ENCODE measurements around the gene GRM8.

Gene GRM8

GRCh38 chr7:126978865-126979264 is 273.9 kb downstream of the GRM8 start:
- no peak overlapping the region for H2BK15ac ChIP-seq (ENCODE audit: low read depth, poor library complexity, severe bottlenecking)
- H3K79me1 ChIP-seq (replicated peaks; ENCODE audit: low read length, poor library complexity, severe bottlenecking), result no peaks in the 10 kb centered on the region
- H3K4me3 ChIP-seq (ENCODE audit: insufficient read depth in 1 of 2, low read depth in 1 of 2, low read length in 2 of 2), result no peak overlapping the region
- no peaks in the 10 kb centered on the region for H3K27me3 ChIP-seq (ENCODE audit: control insufficient read depth in 1 of 2, insufficient read depth in 1 of 2, low read length in 2 of 2)
- H2BK5ac ChIP-seq (ENCODE audit: low read depth, low read length, poor library complexity, severe bottlenecking), result no peak overlapping the region
- H2BK12ac ChIP-seq (ENCODE audit: low read length in 2 of 2), result no peak overlapping the region
- H2BK120ac ChIP-seq (ENCODE audit: low read depth, low read length), result no peak overlapping the region
- no peaks in the 10 kb centered on the region for H3K36me3 ChIP-seq (ENCODE audit: control insufficient read depth in 1 of 2, insufficient read depth in 2 of 2, low read depth in 1 of 2, low read length in 2 of 2)
- no peak overlapping the region for H3K27ac ChIP-seq (ENCODE audit: low read length, poor library complexity, severe bottlenecking)
- no peaks in the 10 kb centered on the region for H3K4me1 ChIP-seq (ENCODE audit: control insufficient read depth, insufficient read depth, low read depth, low read length)
- H2AFZ ChIP-seq (ENCODE audit: low read depth, low read length), result no peak overlapping the region
- H4K8ac ChIP-seq (ENCODE audit: low read length), result no peak overlapping the region
- no peaks in the 10 kb centered on the region for H3K9me3 ChIP-seq (ENCODE audit: control insufficient read depth, low read length)
- DNase-seq, result no peak
- no peak overlapping the region for H3K4ac ChIP-seq (ENCODE audit: low read depth in 1 of 2, low read length in 2 of 2)
- H4K91ac ChIP-seq (ENCODE audit: low read length), result no peak overlapping the region
- H3K9ac ChIP-seq (ENCODE audit: low read length), result no peak overlapping the region
- no peak overlapping the region for H3K18ac ChIP-seq (ENCODE audit: low read depth in 1 of 2, low read length in 2 of 2)
- 60% methylated on average over 1 of the region's 3 CpGs for whole genome bisulfite sequencing
- H3K14ac ChIP-seq (ENCODE audit: low read length in 2 of 2), result no peak overlapping the region
- H3K4me2 ChIP-seq (ENCODE audit: low read length, poor library complexity, severe bottlenecking), result no peak overlapping the region
- no peak overlapping the region for H2AK5ac ChIP-seq (ENCODE audit: low read length, severe bottlenecking)
- no peak overlapping the region for H3K23ac ChIP-seq (ENCODE audit: low read length in 2 of 2)

GRCh38 chr7:126973066-126973465 is 279.7 kb downstream of the GRM8 start:
- Histone ChIP-seq H3K14ac (ENCODE audit: low read length in 2 of 2) (no peak overlapping the region), H2BK5ac (ENCODE audit: low read depth, low read length, poor library complexity, severe bottlenecking) (no peak overlapping the region), H3K9me3 (ENCODE audit: control insufficient read depth, low read length) (no peaks in the 10 kb centered on the region), H3K27ac (ENCODE audit: low read length, poor library complexity, severe bottlenecking) (no peak overlapping the region), H4K8ac (ENCODE audit: low read length) (no peak overlapping the region), H3K27me3 (ENCODE audit: control insufficient read depth in 1 of 2, insufficient read depth in 1 of 2, low read length in 2 of 2) (no peaks in the 10 kb centered on the region), H3K4ac (ENCODE audit: low read depth in 1 of 2, low read length in 2 of 2) (no peak overlapping the region), H2BK15ac (ENCODE audit: low read depth, poor library complexity, severe bottlenecking) (no peak overlapping the region), H2BK12ac (ENCODE audit: low read length in 2 of 2) (no peak overlapping the region), H2AFZ (ENCODE audit: low read depth, low read length) (no peak overlapping the region), H3K79me1 (replicated peaks; ENCODE audit: low read length, poor library complexity, severe bottlenecking) (no peaks in the 10 kb centered on the region), H3K4me1 (ENCODE audit: control insufficient read depth, insufficient read depth, low read depth, low read length) (no peaks in the 10 kb centered on the region), H3K36me3 (ENCODE audit: control insufficient read depth in 1 of 2, insufficient read depth in 2 of 2, low read depth in 1 of 2, low read length in 2 of 2) (no peaks in the 10 kb centered on the region), H3K9ac (ENCODE audit: low read length) (no peak overlapping the region), H3K23ac (ENCODE audit: low read length in 2 of 2) (no peak overlapping the region), H3K4me3 (ENCODE audit: insufficient read depth in 1 of 2, low read depth in 1 of 2, low read length in 2 of 2) (no peak overlapping the region), H4K91ac (ENCODE audit: low read length) (no peak overlapping the region), H3K4me2 (ENCODE audit: low read length, poor library complexity, severe bottlenecking) (no peak overlapping the region), H2BK120ac (ENCODE audit: low read depth, low read length) (no peak overlapping the region), H2AK5ac (ENCODE audit: low read length, severe bottlenecking) (no peak overlapping the region), H3K18ac (ENCODE audit: low read depth in 1 of 2, low read length in 2 of 2) (no peak overlapping the region)
- DNase-seq, result no peak

- no peaks in the 10 kb centered on the region for H3K36me3 ChIP-seq (ENCODE audit: control insufficient read depth in 1 of 2, insufficient read depth in 2 of 2, low read depth in 1 of 2, low read length in 2 of 2)
- no peak overlapping the region for H2AK5ac ChIP-seq (ENCODE audit: low read length, severe bottlenecking)
- WGBS, result no CpG with 5 or more reads among the region's 1 CpG
- no peak overlapping the region for H3K4ac ChIP-seq (ENCODE audit: low read depth in 1 of 2, low read length in 2 of 2)
- H2BK15ac ChIP-seq (ENCODE audit: low read depth, poor library complexity, severe bottlenecking), result no peak overlapping the region
- H3K9me3 ChIP-seq (ENCODE audit: control insufficient read depth, low read length), result no peaks in the 10 kb centered on the region
- no peak overlapping the region for H2BK12ac ChIP-seq (ENCODE audit: low read length in 2 of 2)
- DNase-seq, result no peak
- no peak overlapping the region for H3K4me3 ChIP-seq (ENCODE audit: insufficient read depth in 1 of 2, low read depth in 1 of 2, low read length in 2 of 2)
- no peak overlapping the region for H4K91ac ChIP-seq (ENCODE audit: low read length)
- H3K4me2 ChIP-seq (ENCODE audit: low read length, poor library complexity, severe bottlenecking), result no peak overlapping the region
- no peaks in the 10 kb centered on the region for H3K27me3 ChIP-seq (ENCODE audit: control insufficient read depth in 1 of 2, insufficient read depth in 1 of 2, low read length in 2 of 2)
- H4K8ac ChIP-seq (ENCODE audit: low read length), result no peak overlapping the region
- no peaks in the 10 kb centered on the region for H3K4me1 ChIP-seq (ENCODE audit: control insufficient read depth, insufficient read depth, low read depth, low read length)
- no peak overlapping the region for H2BK120ac ChIP-seq (ENCODE audit: low read depth, low read length)
- no peaks in the 10 kb centered on the region for H3K79me1 ChIP-seq (replicated peaks; ENCODE audit: low read length, poor library complexity, severe bottlenecking)
- no peak overlapping the region for H3K9ac ChIP-seq (ENCODE audit: low read length)
- no peak overlapping the region for H3K23ac ChIP-seq (ENCODE audit: low read length in 2 of 2)
- H2AFZ ChIP-seq (ENCODE audit: low read depth, low read length), result no peak overlapping the region
- H3K14ac ChIP-seq (ENCODE audit: low read length in 2 of 2), result no peak overlapping the region
- no peak overlapping the region for H2BK5ac ChIP-seq (ENCODE audit: low read depth, low read length, poor library complexity, severe bottlenecking)
- no peak overlapping the region for H3K27ac ChIP-seq (ENCODE audit: low read length, poor library complexity, severe bottlenecking)
- H3K18ac ChIP-seq (ENCODE audit: low read depth in 1 of 2, low read length in 2 of 2), result no peak overlapping the region
Observed at GRCh38 chr7:126972571-126972970, 280.2 kb downstream of the GRM8 start.

- H3K9ac ChIP-seq (ENCODE audit: low read length), result no peak overlapping the region
- H2AFZ ChIP-seq (ENCODE audit: low read depth, low read length), result no peak overlapping the region
- DNase-seq, result no peak
- no peaks in the 10 kb centered on the region for H3K79me1 ChIP-seq (replicated peaks; ENCODE audit: low read length, poor library complexity, severe bottlenecking)
- no peak overlapping the region for H3K23ac ChIP-seq (ENCODE audit: low read length in 2 of 2)
- H3K27me3 ChIP-seq (ENCODE audit: control insufficient read depth in 1 of 2, insufficient read depth in 1 of 2, low read length in 2 of 2), result no peaks in the 10 kb centered on the region
- no peak overlapping the region for H3K27ac ChIP-seq (ENCODE audit: low read length, poor library complexity, severe bottlenecking)
- no peak overlapping the region for H3K4me3 ChIP-seq (ENCODE audit: insufficient read depth in 1 of 2, low read depth in 1 of 2, low read length in 2 of 2)
- no peak overlapping the region for H2BK120ac ChIP-seq (ENCODE audit: low read depth, low read length)
- no peak overlapping the region for H2BK12ac ChIP-seq (ENCODE audit: low read length in 2 of 2)
- H3K4ac ChIP-seq (ENCODE audit: low read depth in 1 of 2, low read length in 2 of 2), result no peak overlapping the region
- H3K36me3 ChIP-seq (ENCODE audit: control insufficient read depth in 1 of 2, insufficient read depth in 2 of 2, low read depth in 1 of 2, low read length in 2 of 2), result no peaks in the 10 kb centered on the region
- no peak overlapping the region for H2BK5ac ChIP-seq (ENCODE audit: low read depth, low read length, poor library complexity, severe bottlenecking)
- H3K9me3 ChIP-seq (ENCODE audit: control insufficient read depth, low read length), result no peaks in the 10 kb centered on the region
- no peak overlapping the region for H3K18ac ChIP-seq (ENCODE audit: low read depth in 1 of 2, low read length in 2 of 2)
- no peak overlapping the region for H3K4me2 ChIP-seq (ENCODE audit: low read length, poor library complexity, severe bottlenecking)
- no peak overlapping the region for H4K8ac ChIP-seq (ENCODE audit: low read length)
- no peak overlapping the region for H4K91ac ChIP-seq (ENCODE audit: low read length)
- no peaks in the 10 kb centered on the region for H3K4me1 ChIP-seq (ENCODE audit: control insufficient read depth, insufficient read depth, low read depth, low read length)
- no peak overlapping the region for H3K14ac ChIP-seq (ENCODE audit: low read length in 2 of 2)
- no peak overlapping the region for H2BK15ac ChIP-seq (ENCODE audit: low read depth, poor library complexity, severe bottlenecking)
- no peak overlapping the region for H2AK5ac ChIP-seq (ENCODE audit: low read length, severe bottlenecking)
Observed at GRCh38 chr7:126959649-126960048, 293.1 kb downstream of the GRM8 start.

Measured in mesenchymal stem cell (in vitro differentiated cells and primary cell).